HG03066 (cell line): ENCODE results near the gene MGAT5.

ENCODE experiments used
- ATAC-seq: cut with Tn5 transposase; IDR thresholded peaks from one replicate; pipeline ENCODE4 v1.9.1; 2021; ENCODE audit warnings: low read depth; ENCODE audit not compliant: unreplicated experiment

Gene MGAT5

DNA sequence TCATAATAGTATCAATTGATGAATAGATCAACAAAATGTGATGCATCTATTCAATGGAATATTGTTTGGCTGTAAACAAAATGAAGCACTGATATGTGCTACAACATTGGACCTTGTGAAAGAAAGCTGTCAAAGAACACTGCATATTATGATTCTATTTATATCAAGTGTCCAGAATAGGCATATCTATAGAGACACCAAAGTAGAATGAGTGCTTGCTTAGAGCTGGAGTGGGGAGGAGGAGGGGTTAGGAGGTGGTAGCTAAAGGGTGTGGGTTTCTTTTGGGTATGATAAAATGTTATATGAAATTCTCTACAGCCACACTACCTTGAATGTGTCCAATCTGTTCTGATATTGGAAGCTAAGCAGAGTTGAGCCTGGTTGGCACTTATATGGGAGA, 23.0 kb upstream of the MGAT5 start:
- no peak for ATAC-seq

DNA sequence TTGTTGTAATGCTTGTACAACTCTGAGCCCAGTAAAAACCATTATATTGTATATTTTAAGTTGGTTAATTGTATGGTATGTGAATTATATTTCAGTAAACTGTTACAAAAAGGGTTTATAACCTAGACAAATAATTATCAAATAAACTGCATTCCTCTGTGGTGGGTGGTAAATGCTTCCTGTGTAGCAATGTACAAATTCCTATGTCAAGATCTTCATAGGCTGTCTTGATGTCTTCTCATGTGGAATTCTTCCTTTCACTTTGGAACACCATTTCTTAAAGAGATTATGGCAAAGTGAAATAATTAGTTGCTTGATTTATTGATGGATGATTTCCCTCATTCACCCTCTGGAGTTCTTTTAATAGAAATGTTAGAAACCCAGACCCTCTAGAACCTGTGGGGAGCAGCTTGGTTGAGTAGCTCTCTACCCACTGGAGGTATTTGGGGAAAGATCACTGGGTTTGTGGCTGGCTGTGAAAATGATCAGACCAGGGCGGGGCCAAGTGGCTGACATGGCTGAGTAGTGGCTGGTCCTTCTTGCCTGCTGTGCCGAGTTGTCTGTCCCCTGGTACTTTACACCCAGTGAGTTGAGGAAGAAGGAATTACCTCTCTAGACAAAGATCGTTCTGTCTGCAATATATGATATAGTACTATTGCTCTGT, 22.4 kb upstream of the MGAT5 start:
- no peak for ATAC-seq

DNA sequence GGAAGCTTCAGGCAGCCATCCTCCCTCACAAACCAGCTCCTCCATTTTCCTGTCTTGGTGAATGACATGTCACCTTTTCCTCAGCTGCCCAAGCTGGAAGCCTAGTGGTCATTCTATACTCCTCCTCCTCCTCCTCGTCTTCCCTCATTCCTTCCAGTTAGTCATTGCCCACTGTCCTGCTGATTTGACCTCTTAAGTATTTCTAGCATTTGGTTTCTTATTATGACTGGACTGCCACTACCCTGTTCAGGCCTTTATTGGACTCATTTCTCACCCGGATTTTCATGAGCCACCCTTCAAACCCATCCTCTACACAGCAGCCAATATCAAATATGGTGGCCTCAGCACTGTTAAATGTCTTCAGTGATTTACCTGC, 21.9 kb upstream of the MGAT5 start:
- ATAC-seq, result no peak

DNA sequence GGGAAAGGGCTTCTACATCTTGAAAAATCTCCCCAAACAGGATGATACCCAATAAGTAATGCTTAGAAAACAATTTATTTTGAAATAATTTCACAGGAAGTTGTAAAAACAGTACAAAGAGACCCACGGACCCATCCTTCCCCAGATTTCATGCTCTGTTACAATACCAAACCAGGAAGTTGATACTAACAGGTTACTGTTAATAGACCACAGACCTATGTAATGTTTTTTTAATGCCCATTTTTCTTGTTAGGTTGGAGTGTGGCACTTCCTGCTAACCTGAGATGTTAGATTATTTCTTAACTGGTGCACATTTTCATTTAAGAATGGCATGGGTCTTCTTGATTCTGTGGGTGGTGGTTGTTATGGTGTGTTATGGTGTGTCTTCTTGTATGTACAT, 21.4 kb upstream of the MGAT5 start:
- ATAC-seq, result no peak

- peak; percentile 47 for ATAC-seq
These were observed 20.8 kb upstream of the MGAT5 start for GRCh38 chr2:134232868-134233727.

DNA sequence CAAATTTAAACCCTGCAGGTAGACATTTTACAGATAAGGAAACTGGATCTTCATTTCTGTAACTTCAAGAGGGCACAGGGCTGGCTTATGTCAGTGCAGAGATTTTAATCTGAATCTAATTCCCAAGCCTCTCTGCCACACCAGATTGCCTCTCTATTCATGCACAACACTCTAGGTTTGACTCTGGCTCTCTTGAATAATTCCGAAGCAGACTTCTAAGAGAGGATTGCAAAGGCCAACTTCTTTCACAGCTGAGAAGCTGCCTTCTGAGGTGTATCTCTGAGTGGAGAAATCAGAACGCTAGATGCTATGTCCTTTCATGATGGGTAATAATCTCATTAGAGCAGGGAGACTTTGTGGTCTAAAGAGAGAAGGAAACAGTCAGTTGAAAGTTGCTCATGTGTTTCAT, 20.1 kb upstream of the MGAT5 start:
- peak; percentile 64 for ATAC-seq

GRCh38 chr2:134234535-134234934, 19.3 kb upstream of the MGAT5 start:
- no peak for ATAC-seq

- ATAC-seq, result no peak
These were observed 18.2 kb upstream of the MGAT5 start for GRCh38 chr2:134235510-134236144.

- ATAC-seq, result no peak
These were observed 15.5 kb upstream of the MGAT5 start for GRCh38 chr2:134238371-134238770.

DNA sequence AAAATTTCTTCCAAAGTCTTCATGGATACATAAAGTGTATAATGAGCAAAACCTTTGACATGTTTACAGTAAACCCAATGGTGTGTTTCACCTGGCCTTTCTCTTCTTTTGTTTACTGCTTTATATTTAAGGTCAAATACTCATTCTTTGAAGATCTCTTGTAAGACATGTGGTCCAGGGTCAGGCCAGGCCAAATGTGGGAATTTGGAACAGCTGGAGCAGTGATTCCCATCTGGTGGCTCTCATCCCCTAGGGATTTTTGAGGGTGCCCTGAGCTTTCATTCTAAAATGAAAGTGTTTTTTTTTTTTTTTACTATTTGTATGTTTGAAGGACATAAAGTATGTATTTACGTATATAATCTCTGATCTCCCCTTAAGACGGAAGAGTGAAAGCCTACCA, 13.8 kb upstream of the MGAT5 start:
- ATAC-seq, result no peak

- ATAC-seq, result no peak
These were observed 12.0 kb upstream of the MGAT5 start for GRCh38 chr2:134241911-134242310.

DNA sequence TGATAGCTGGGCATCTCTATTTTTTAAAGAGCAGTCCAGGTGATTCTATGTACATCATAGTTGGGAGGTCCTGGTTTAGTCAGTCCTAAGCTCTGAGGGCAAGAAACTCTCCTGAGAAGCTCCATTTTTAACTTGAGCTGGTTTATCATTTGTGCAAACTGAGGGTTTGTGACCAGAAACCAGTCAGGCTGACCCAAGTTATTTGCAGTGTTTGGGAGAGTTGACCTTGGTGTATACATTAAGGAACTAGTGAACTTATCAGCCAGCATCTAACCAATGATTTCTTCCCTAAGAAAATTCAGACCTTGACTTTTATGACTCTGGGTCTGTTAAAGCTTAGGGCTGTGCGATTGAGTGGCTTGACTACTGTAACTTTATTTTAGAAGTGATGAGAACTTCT, 10.6 kb upstream of the MGAT5 start:
- ATAC-seq, result no peak

DNA sequence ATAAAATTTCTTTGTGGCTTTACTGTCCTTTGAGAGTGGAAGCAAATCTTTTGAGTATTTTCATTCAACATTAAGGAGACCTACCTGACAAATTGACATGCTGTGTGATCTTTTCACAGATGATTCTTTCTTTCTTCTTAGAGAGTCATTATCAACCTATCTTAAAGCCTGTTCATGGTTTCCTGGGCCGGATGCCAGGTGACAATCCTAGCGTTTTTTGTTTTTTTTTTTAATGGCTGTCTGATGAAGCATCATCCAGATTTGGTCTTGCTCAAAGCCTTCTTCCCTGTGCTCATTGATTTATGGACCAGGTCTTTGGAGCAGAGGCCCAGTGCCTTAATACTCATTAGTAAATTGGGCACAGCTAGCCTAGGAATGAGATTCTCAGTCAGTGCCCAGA, 9.8 kb upstream of the MGAT5 start:
- no peak for ATAC-seq

GRCh38 chr2:134244587-134244986, 9.3 kb upstream of the MGAT5 start:
- ATAC-seq, result no peak

DNA sequence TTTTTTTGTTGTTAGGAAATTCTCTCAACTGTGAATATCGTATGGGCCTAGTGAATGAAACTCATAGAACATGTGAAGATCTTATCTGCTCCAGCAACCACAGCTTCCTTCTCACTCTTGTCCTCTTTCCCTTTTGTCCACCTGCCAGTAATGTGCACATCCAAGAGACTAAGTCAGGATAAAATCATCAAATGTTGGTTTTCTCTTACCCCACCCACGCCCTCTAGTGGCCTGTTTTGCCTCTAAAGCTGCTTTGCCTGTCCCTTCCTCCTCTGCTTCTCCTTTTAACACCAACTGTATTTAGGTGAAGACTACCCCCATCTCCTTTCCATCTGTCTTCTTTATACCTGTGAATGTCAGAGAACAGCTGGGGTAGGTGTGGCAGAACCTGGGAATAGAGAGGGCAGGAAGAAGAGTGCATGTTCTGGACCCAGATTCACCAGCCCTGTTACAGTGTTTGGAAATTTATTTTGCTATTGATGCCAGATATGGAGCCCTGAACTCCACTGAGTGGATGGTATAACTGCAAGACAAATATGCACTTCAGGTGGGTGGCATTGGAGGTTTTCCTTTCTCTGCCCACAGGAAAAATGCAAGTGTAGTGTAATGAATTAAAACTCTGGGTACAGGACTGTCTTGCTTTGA, 8.4 kb upstream of the MGAT5 start:
- ATAC-seq, result no peak

- no peak for ATAC-seq
These were observed 7.6 kb upstream of the MGAT5 start for GRCh38 chr2:134246154-134246874.

- ATAC-seq, result peak; percentile 44
These were observed 6.2 kb upstream of the MGAT5 start for GRCh38 chr2:134247679-134248078.

GRCh38 chr2:134248913-134249312, 5.0 kb upstream of the MGAT5 start:
- no peak for ATAC-seq

DNA sequence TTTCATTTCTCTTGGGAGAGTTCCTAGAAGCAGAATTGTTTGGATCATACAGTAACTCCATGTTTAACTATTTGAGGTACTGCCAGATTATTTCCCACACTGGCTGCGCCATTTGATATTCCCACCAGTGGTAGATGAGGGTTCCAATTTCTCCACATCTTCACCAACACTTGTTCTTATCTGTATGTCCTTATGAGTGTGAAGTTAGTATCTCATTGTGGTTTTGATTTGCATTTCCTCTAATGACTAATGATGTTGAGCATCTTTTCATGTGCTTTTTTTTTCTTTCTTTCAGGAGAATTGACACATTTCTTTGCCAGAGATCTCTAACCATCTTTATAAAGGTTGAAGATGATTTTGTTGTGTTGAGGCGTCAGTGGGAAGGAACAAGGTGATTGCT, 4.1 kb upstream of the MGAT5 start:
- no peak for ATAC-seq

- no peak for ATAC-seq
These were observed 2.9 kb upstream of the MGAT5 start for GRCh38 chr2:134250840-134251461.
